Smooth muscle cell (in vitro differentiated cells): Measurements from ENCODE around the gene TMEM38B. TPM values are rescaled to one million over a fixed set of nuclear protein-coding genes. Genes with fewer than 3 reads are reported as not detected.

Experiments used
- DNase-seq: peaks from one replicate; lab custom pipeline; 2025; ENCODE audit not compliant: unreplicated experiment; lab: John Stamatoyannopoulos, UW
- H2AFZ ChIP-seq: fragments of 200-600 bp; sonication (generic); 2 replicates; pipeline ENCODE4 v1.6.0; 2016; ENCODE audit warnings: antibody characterized with exemption, low read depth, mild to moderate bottlenecking
- H3F3A ChIP-seq: fragments of 200-600 bp; sonication (generic); 2 replicates; pipeline ENCODE4 v1.6.0; 2017; ENCODE audit warnings: antibody characterized with exemption, low read depth
- H3K27ac ChIP-seq: fragments of 200-600 bp; sonication (generic); 2 replicates; pipeline ENCODE4 v1.5.1; 2016; ENCODE audit warnings: low read depth, mild to moderate bottlenecking
- H3K27me3 ChIP-seq: fragments of 200-600 bp; sonication (generic); 2 replicates; pipeline ENCODE4 v1.6.1; 2016; ENCODE audit warnings: low read depth, mild to moderate bottlenecking
- H3K36me3 ChIP-seq: fragments of 200-600 bp; sonication (generic); 2 replicates; pipeline ENCODE4 v1.5.1; 2016; ENCODE audit warnings: low read depth
- H3K4me1 ChIP-seq: fragments of 200-600 bp; sonication (generic); 2 replicates; pipeline ENCODE4 v1.5.1; 2016; ENCODE audit warnings: low read depth
- H3K4me2 ChIP-seq: fragments of 200-600 bp; sonication (generic); 2 replicates; pipeline ENCODE4 v1.6.0; 2016; ENCODE audit warnings: mild to moderate bottlenecking
- H3K4me3 ChIP-seq: fragments of 200-600 bp; sonication (generic); 2 replicates; pipeline ENCODE4 v1.5.1; 2016; ENCODE audit warnings: mild to moderate bottlenecking
- H3K79me2 ChIP-seq: fragments of 200-600 bp; sonication (generic); 2 replicates; pipeline ENCODE4 v1.6.0; 2016; ENCODE audit warnings: low read depth, mild to moderate bottlenecking
- H3K9ac ChIP-seq: fragments of 200-600 bp; sonication (generic); 2 replicates; pipeline ENCODE4 v1.6.0; 2016; ENCODE audit warnings: low read depth
- H3K9me3 ChIP-seq: fragments of 200-600 bp; sonication (generic); replicated peaks from 2 replicates; pipeline ENCODE4 v1.5.1; 2016; ENCODE audit warnings: low read depth
- H4K20me1 ChIP-seq: fragments of 200-600 bp; sonication (generic); 2 replicates; pipeline ENCODE4 v1.6.0; 2016; ENCODE audit warnings: low read depth
- CTCF ChIP-seq: fragments of 200-600 bp; sonication (generic); IDR thresholded peaks from 2 replicates; pipeline ENCODE4 v1.5.1; 2017; ENCODE audit warnings: borderline replicate concordance, mild to moderate bottlenecking, antibody characterized with exemption; ENCODE audit not compliant: insufficient read depth, poor library complexity, severe bottlenecking
- WGBS: methylation state at CpG from one replicate; pipeline ENCODE4 v1.1.7; 2016; ENCODE audit warnings: low lambda C conversion rate; 5-methylcytosine and 5-hydroxymethylcytosine counted together
- polyA plus RNA-seq: library from polyadenylated mRNA; unstranded; fragments of >200 nt; fragmentation: Nextera tagmentation; extraction: Ambion mirVana; gene quantifications from 2 replicates; pipeline ENCODE4 v1.2.1, GENCODE V29; 2016
- total RNA-seq: library from RNA; depleted of rRNA; stranded (reverse); fragments of >200 nt; gene quantifications from 2 replicates; pipeline ENCODE4 v1.2.3, GENCODE V29; 2014

The TMEM38B gene
- total and polyA plus RNA-seq, 2 experiments from 2014 or later = 15.9 to 28.4 TPM

- Histone ChIP-seq H2AFZ (no peak overlapping the region), H3F3A (peaks cover 5% of the 10 kb centered on the region), H3K4me1 (peaks cover under 1% of the 10 kb centered on the region), H3K9ac (no peak overlapping the region), H3K27ac (no peak overlapping the region), H3K79me2 (no peaks in the 10 kb centered on the region), H3K36me3 (no peaks in the 10 kb centered on the region), H3K9me3 (no peaks in the 10 kb centered on the region), H3K27me3 (no peaks in the 10 kb centered on the region), H3K4me2 (no peak overlapping the region), H4K20me1 (no peaks in the 10 kb centered on the region), H3K4me3 (no peak overlapping the region)
- TF ChIP-seq CTCF = no peak
- WGBS = 86% methylated on average over 1 of the region's 1 CpG
- DNase-seq = no peak
These were observed 10.6 kb upstream of the TMEM38B start for GRCh38 chr9:105683688-105684275.

- Histone ChIP-seq H2AFZ (no peak overlapping the region), H3K9ac (no peak overlapping the region), H3K27me3 (peaks cover 5% of the 10 kb centered on the region), H3K27ac (no peak overlapping the region), H3F3A (peaks cover 5% of the 10 kb centered on the region), H4K20me1 (no peaks in the 10 kb centered on the region), H3K4me1 (no peaks in the 10 kb centered on the region), H3K79me2 (no peaks in the 10 kb centered on the region), H3K4me2 (no peak overlapping the region), H3K4me3 (no peak overlapping the region), H3K9me3 (no peaks in the 10 kb centered on the region), H3K36me3 (no peaks in the 10 kb centered on the region)
- no peak for TF ChIP-seq CTCF
- WGBS = 95% methylated on average over 4 of the region's 4 CpGs
- DNase-seq = no peak
These were observed 7.4 kb upstream of the TMEM38B start for GRCh38 chr9:105686936-105687335.

GRCh38 chr9:105690742-105691141 lies 3.6 kb upstream of the TMEM38B start:
- H3K36me3 ChIP-seq = no peaks in the 10 kb centered on the region
- no peak for DNase-seq
- peak; percentile 51 for TF ChIP-seq CTCF
- no peak overlapping the region for H3K4me3 ChIP-seq
- H4K20me1 ChIP-seq = no peaks in the 10 kb centered on the region
- H3K4me2 ChIP-seq = no peak overlapping the region
- H3K27me3 ChIP-seq = peaks cover 25% of the 10 kb centered on the region
- no peak overlapping the region for H3K27ac ChIP-seq
- H3K4me1 ChIP-seq = peaks cover 18% of the 10 kb centered on the region
- H3K9ac ChIP-seq = no peak overlapping the region
- 21% methylated on average over 2 of the region's 2 CpGs for WGBS
- H3K9me3 ChIP-seq = no peaks in the 10 kb centered on the region
- peaks cover 2% of the 10 kb centered on the region for H3K79me2 ChIP-seq
- H2AFZ ChIP-seq = no peak overlapping the region
- no peaks in the 10 kb centered on the region for H3F3A ChIP-seq
